HPDE6-E6E7 (cell line): ENCODE measurements around the gene RNU1-3.
A peak's percentile ranks its signal among the peaks of the same experiment; 100 is the strongest.
"Not testable (repeated sequence)": the region's sequence is repeated elsewhere in the genome, so short reads cannot be mapped to it uniquely, and the experiment has no call there.

ENCODE experiments used
- DNase-seq: peaks from one replicate; pipeline ENCODE4 v3.0.0; 2011; ENCODE audit warnings: missing footprints; ENCODE audit errors: extremely low spot score

The RNU1-3 gene

GRCh38 chr1:16639091-16640031, 27.4 kb downstream of the RNU1-3 start:
- DNase-seq: not testable (repeated sequence)

GRCh38 chr1:16637941-16638778, 28.6 kb downstream of the RNU1-3 start:
- DNase-seq: not testable (repeated sequence)

DNA sequence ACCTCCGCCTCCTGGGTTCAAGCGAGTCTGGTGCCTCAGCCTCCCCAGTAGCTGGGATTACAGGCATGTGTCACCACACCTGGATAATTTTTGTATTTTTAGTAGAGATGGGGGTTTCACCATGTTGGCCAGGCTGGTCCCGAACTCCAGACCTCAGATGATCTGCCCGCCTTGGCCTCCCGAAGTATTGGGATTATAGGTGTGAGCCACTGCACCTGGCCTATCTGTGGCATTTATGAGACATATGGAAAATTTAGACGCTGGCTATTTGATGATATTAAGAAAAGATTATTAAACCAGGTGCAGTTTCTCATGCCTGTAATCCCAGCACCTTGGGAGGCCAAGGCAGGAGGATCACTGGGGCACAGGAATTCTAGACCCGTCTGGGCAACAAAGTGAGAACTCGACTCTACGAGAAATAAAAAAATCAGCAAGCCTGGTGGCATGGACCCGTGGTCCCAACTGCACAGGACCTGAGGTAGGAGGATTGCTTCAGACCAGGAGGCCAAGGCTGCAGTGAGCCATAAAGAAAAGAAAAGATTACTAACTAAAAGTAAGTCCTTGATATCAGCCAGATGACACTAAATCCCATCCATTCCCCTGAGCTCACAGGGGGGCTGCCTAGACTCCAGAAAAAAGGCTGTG, 30.1 kb downstream of the RNU1-3 start:
- not testable (repeated sequence) for DNase-seq

- not testable (repeated sequence) for DNase-seq
Observed at GRCh38 chr1:16635959-16636358, 30.8 kb downstream of the RNU1-3 start.

- DNase-seq: not testable (repeated sequence)
Observed at GRCh38 chr1:16633540-16634282, 33.0 kb downstream of the RNU1-3 start.

GRCh38 chr1:16632044-16632850, 34.5 kb downstream of the RNU1-3 start:
- DNase-seq: not testable (repeated sequence)

DNA sequence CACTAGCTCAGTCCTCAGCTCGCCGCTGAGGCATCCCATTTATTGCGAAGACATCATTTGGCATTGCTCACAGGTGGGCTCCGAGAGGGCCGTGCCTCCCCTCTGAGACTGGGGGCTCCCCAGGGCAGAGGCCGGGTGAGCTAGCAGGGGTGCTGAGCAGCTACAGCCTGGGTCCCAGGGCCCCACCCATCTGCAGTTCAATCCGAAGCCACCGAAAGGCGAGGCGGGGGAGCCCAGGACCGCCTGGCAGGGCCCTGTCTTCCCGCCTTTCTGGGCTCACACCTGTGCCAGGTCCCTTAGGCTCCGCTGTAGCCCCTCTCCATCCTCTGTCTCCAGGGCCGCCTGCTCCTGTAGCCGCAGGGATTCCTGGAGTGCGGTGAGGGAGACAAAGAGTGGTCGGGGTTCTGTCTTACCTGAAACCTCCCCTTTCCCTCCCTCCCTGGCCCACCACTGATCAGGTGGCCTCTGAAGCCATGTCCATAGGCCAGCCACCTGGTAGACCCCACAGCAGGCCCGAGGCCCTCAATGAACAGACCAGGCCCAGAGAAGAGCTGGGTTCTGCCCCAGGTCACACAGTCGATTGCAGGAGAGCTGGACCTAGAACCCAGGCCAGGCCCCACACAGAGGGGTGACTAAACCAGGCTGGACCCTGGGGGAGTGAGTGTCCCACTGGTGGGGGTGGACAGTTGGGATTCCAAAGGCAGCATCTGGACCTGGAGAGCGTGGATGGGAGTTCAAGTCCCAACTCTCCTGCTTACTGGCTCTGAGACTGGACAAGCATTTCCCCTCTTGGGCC, 35.3 kb downstream of the RNU1-3 start:
- no peak for DNase-seq

DNA sequence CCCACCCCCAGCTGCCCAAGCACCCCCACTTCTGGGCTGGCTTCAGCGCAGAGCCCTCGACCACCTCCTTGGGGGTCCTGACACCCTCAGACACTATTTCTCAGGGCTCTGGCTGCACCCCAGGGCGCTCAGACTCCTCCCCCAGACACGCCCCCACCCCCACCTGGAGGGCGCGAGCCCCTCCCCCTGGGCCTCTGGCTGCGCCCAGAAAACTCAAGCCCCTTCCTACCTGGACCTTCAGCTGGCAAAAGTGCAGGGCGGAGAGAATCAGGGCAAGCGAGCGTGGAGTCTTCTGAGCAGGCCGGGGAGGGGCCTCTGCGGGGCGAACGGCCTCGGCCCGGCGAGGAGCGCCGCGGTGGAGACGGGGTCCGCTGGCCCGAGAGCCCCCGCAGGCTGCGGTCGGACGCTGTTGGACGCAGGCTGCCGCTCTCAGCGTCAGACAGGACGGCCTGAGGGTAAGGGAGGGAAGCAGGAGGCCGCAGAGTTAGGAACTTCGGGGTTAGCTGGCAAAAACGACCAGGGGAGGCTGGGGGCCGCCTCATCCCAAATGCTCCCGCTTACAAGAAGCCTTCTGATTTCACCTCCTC, 36.0 kb downstream of the RNU1-3 start:
- DNase-seq: no peak

- DNase-seq: not testable (repeated sequence)
Observed at GRCh38 chr1:16629916-16630530, 36.7 kb downstream of the RNU1-3 start.

DNA sequence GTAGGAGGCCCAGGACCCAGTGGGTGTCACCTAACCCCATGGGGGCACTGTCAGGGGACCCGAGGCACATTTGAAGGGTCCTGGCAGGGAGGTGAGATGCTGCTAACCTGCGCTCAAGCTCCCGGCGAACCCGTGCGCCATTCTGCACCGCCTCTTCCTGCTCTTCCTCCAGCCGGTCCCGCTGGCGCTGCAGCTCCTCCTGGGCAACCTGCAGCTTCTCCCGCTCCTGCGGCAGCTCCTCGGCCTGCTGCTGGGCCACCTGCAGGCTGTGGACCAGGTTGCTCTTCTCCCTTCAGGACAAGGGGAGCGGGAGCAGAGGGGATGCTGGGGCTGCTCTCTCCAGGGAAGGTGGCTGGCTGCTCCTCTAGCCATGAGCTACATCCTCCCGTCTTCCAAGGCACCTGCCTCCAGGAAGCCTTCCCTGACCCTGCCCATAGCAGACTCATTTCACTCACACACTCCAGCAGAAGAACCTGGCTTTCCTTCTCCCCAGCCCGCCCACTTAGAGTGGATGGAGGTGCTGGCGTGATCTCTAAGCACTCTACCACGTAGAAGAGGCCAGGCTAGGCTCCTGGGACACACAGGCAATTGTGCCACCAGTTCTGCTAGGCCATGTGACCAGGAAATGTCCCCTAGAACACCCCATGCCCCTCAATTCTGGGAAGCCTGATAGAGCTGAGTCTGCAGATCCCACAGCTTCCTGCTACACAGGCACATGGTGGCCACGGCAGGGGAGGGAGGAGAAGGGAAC, 38.2 kb downstream of the RNU1-3 start:
- DNase-seq: no peak

DNA sequence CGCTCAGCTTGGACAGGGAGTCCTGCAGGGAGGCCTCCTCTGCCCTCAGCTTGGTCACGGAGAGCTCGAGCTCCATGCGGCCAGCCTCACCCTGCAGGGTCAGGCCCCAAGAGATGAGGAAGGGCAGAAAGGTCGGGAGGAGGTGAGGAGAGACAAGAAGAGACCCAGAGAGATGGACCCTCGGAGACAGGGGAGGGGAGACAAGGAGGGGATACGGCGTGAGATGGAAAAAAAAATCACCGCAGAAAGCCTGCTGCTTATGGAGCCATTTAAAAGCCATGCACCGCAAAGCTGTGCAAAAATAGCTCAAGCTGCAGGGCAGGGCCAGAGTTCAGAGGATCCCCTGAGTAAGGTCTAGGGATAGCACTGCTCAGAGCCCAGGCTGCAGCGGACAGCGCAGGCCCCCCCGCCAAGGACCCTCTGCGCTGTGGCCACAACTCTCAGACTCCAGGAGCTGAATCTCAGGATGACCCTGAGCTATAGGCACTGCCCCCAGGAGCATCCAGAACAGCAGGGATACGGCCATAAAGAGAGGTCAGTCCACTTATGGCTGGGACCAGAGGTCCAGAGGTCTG, 40.3 kb downstream of the RNU1-3 start:
- not testable (repeated sequence) for DNase-seq

- DNase-seq: no peak
Observed at GRCh38 chr1:16625497-16626408, 41.0 kb downstream of the RNU1-3 start.

- DNase-seq: peak; percentile 100
Observed at GRCh38 chr1:16623812-16624719, 42.7 kb downstream of the RNU1-3 start.

DNA sequence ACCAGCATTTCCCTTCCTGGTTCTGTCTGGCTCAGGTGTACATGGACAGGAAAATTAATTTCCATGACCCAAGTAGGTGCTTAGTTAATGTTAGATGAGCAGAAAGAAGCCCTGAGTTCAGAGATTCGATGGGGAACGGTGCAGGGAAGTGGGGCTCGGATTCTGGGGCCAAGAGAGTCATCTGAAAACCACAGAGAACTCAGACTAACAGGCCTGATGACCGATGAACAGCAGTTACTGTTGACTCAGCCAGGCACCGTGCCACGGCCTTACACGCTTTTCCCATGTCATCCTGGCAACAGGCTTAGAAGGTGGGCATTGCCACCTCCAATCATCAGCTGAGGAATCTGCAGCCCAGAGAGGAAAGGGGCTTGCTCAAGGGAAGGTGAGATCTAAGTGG, 43.4 kb downstream of the RNU1-3 start:
- peak; percentile 97 for DNase-seq

- DNase-seq: not testable (repeated sequence)
Observed at GRCh38 chr1:16621681-16622315, 45.0 kb downstream of the RNU1-3 start.
